Panc1 (cell line): ENCODE measurements around the gene FBXO31.

ENCODE experiments used
- CTCF ChIP-seq: fragments of 450-650 bp; IDR thresholded peaks from 2 replicates; pipeline ENCODE4 v1.5.1; 2017; ENCODE audit warnings: mild to moderate bottlenecking
- POLR2AphosphoS5 ChIP-seq: IDR thresholded peaks from 2 replicates; pipeline ENCODE4 v1.6.1; 2012; ENCODE audit warnings: mild to moderate bottlenecking, low read depth, low read length, moderate library complexity
- REST ChIP-seq, 2 experiments: IDR thresholded peaks; 2 replicates each; pipeline ENCODE4 v1.6.1; 2011 to 2012; ENCODE audit warnings: low read depth in 2 of 2, control low read depth in 1 of 2, low read length in 1 of 2, mild to moderate bottlenecking in 1 of 2, moderate library complexity in 1 of 2; ENCODE audit not compliant: insufficient read depth in 1 of 2

- TF ChIP-seq REST (IDR thresholded peaks at IDR 0.05; ENCODE audit: insufficient read depth in 1 of 2, low read depth in 2 of 2, low read length in 1 of 2), result no peak
- TF ChIP-seq CTCF, result no peak
- TF ChIP-seq POLR2AphosphoS5, result no peak
Observed at GRCh38 chr16:87331241-87331801, 52.3 kb downstream of the FBXO31 start.
